Adrenal gland (tissue), 12 donors: ENCODE measurements around the gene ZNF35. TPM values are rescaled to one million over a fixed set of nuclear protein-coding genes. Genes with fewer than 3 reads are reported as not detected.

Source experiments
- DNase-seq, 7 donors: peaks; one replicate each; pipeline ENCODE4 v3.0.0-alpha.2; 2019 to 2020
- H3K27ac ChIP-seq, 5 donors: fragments of 200-600 bp; sonication (generic) in 4 of 5; 1 replicate in 3 of 5; 2 replicates in 2 of 5; pipeline versions ENCODE4 v1.5.1 to v1.8.0; 2016 to 2020; ENCODE audit warnings: mild to moderate bottlenecking in 1 of 5
- H3K27me3 ChIP-seq: fragments of 200-600 bp; 2 replicates; pipeline ENCODE4 v1.8.0; 2021
- H3K36me3 ChIP-seq, 2 donors: fragments of 200-600 bp; replicated peaks in 1 of 2; 1 replicate in 1 of 2; 2 replicates in 1 of 2; pipeline versions ENCODE4 v1.5.1 to v1.8.0; 2018 to 2022
- H3K4me1 ChIP-seq, 2 donors: fragments of 200-600 bp; replicated peaks in 1 of 2; 1 replicate in 1 of 2; 2 replicates in 1 of 2; pipeline versions ENCODE4 v1.5.1 to v1.8.0; 2018 to 2021
- H3K4me3 ChIP-seq, 4 donors: fragments of 200-600 bp; sonication (generic) in 3 of 4; one replicate each; pipeline ENCODE4 v1.5.1; 2016 to 2018
- H3K9me3 ChIP-seq, 3 donors: fragments of 200-600 bp; sonication (generic) in 1 of 3; replicated peaks in 1 of 3; 1 replicate in 2 of 3; 2 replicates in 1 of 3; pipeline versions ENCODE4 v1.5.1 to v1.8.0; 2016 to 2021
- CTCF ChIP-seq, 6 experiments: fragments of 450-650 bp in 4 of 6; fragments of 200-600 bp in 2 of 6; sonication (generic) in 1 of 6; IDR thresholded peaks; 1 replicate in 5 of 6; 2 replicates in 1 of 6; pipeline versions ENCODE4 v1.5.1 to v1.8.0; 2016 to 2021; ENCODE audit warnings: antibody characterized with exemption in 6 of 6, mild to moderate bottlenecking in 2 of 6, moderate library complexity in 1 of 6
- POLR2A ChIP-seq, 2 donors: fragments of 450-650 bp; IDR thresholded peaks; one replicate each; pipeline ENCODE4 v1.6.1; 2017; ENCODE audit warnings: antibody characterized with exemption in 2 of 2, mild to moderate bottlenecking in 2 of 2, moderate library complexity in 1 of 2
- WGBS, 4 donors: extraction: QIAGEN DNeasy Blood & Tissue Kit in 2 of 4; methylation state at CpG; one replicate each; pipeline versions ENCODE4 v1.1.5 to v1.1.7; 2013 to 2017; 5-methylcytosine and 5-hydroxymethylcytosine counted together
- intact Hi-C, 2 donors: fragments of 100-400 bp; cut with DNase I; formaldehyde crosslinking; loops; one replicate each; pipeline versions ENCODE4 v1.14.1 to v1.15.0; 2022 to 2023
- polyA plus RNA-seq, 3 donors: library from polyadenylated mRNA; stranded (reverse); fragments of 200-250 nt in 2 of 3; fragments of 350-450 nt in 1 of 3; fragmentation: Illumina TruSeq in 1 of 3; extraction: RNeasy Lipid Tissue Mini Kit (QIAGEN cat#74804) in 1 of 3; gene quantifications; one replicate each; pipeline ENCODE4 v1.2.3, GENCODE V29; 2013 to 2014
- total RNA-seq, 9 donors: library from RNA; depleted of rRNA in 4 of 9; stranded (reverse); fragments of >200 nt in 4 of 9; fragments of 120-200 nt in 1 of 9; fragmentation: NEBNext Ultra II Directional in 1 of 9; extraction: Animal tissue kit (Norgen Biotek cat#: 25700) in 1 of 9; gene quantifications; one replicate each; pipeline versions ENCODE4 v1.1.0 to v1.2.4, GENCODE V29; 2013 to 2023
- donor health status: healthy with polysubstance abuse.
- donor health status: Bipolar disorder and iron deficiency.
- donor health status: DM: yes; HTN: yes; CAD: no.
- donor health status: DM: no; HTN: no; CAD: no.
- donor health status: DM: no; HTN: no; CAD: no.
- donor health status: DM: yes; HTN: yes; CAD: no.

The ZNF35 gene
- total and polyA plus RNA-seq, 12 donors, result 2.8 to 13.7 (median 6.2) TPM

GRCh38 chr3:44643024-44643423 lies 5.5 kb upstream of the ZNF35 start:
- Histone ChIP-seq H3K4me1 (peaks cover 0 to 2% of the 10 kb centered on the region in 2 donors), H3K27me3 (no peaks in the 10 kb centered on the region), H3K4me3 (no peak overlapping the region), H3K9me3 (peaks cover 0 to 13% (median 7%) of the 10 kb centered on the region in 3 donors), H3K27ac (no peak overlapping the region), H3K36me3 (peaks cover 0 to 22% of the 10 kb centered on the region in 2 donors)
- intact Hi-C loops, result no loop called here
- no peak for DNase-seq
- WGBS, 4 donors, result 95 to 100% (median 99%) methylated on average over 4 of the region's 4 CpGs
- TF ChIP-seq POLR2A (IDR thresholded peaks at IDR 0.05) (no peak), CTCF (IDR thresholded peaks at IDR 0.05) (no peak)

- 92 to 97% (median 92%) methylated on average over 1 of the region's 1 CpG for WGBS, 4 donors
- no peak overlapping the region for H3K4me3 ChIP-seq
These were observed 761 bp upstream of the ZNF35 start for GRCh38 chr3:44647771-44648170.

GRCh38 chr3:44649709-44650108 lies 1.2 kb downstream of the ZNF35 start:
- TF ChIP-seq CTCF (IDR thresholded peaks at IDR 0.05) (no peak), POLR2A (IDR thresholded peaks at IDR 0.05) (no peak)

More at GRCh38 chr3:44647771-44648170, 761 bp upstream of the ZNF35 start:
- TF ChIP-seq POLR2A (IDR thresholded peaks at IDR 0.05), result no peak
- TF ChIP-seq CTCF (IDR thresholded peaks at IDR 0.05), result no peak
- Histone ChIP-seq H3K4me1 (peaks cover 0 to 16% of the 10 kb centered on the region in 2 donors), H3K27me3 (no peaks in the 10 kb centered on the region), H3K27ac (no peak overlapping the region), H3K9me3 (peaks cover 0 to 6% (median 0%) of the 10 kb centered on the region in 3 donors), H3K36me3 (peaks cover 0 to 17% of the 10 kb centered on the region in 2 donors)
- no peak for DNase-seq
- intact Hi-C loops, result no loop called here

GRCh38 chr3:44654039-44654438 lies 5.5 kb downstream of the ZNF35 start:
- Histone ChIP-seq H3K27ac (no peak overlapping the region), H3K4me3 (no peak overlapping the region), H3K4me1 (peaks cover 0 to 8% of the 10 kb centered on the region in 2 donors), H3K9me3 (peaks cover 0 to 9% (median 0%) of the 10 kb centered on the region in 3 donors), H3K27me3 (no peaks in the 10 kb centered on the region), H3K36me3 (peaks cover 0 to 49% of the 10 kb centered on the region in 2 donors)
- intact Hi-C loops, result no loop called here
- 93 to 99% (median 98%) methylated on average over 5 of the region's 5 CpGs for WGBS, 4 donors
- DNase-seq, result no peak
- TF ChIP-seq POLR2A (IDR thresholded peaks at IDR 0.05), result no peak
- no peak for TF ChIP-seq CTCF (IDR thresholded peaks at IDR 0.05)

More at GRCh38 chr3:44649709-44650108, 1.2 kb downstream of the ZNF35 start:
- intact Hi-C loops, result no loop called here
- peaks cover 0 to 16% of the 10 kb centered on the region in 2 donors for H3K4me1 ChIP-seq
- H3K27me3 ChIP-seq, result no peaks in the 10 kb centered on the region
- H3K27ac ChIP-seq, result no peak overlapping the region
- WGBS, 4 donors, result 83 to 91% (median 85%) methylated on average over 1 of the region's 1 CpG
- H3K4me3 ChIP-seq, result no peak overlapping the region
- DNase-seq, result no peak
- peaks cover 0 to 29% of the 10 kb centered on the region in 2 donors for H3K36me3 ChIP-seq
- no peaks in the 10 kb centered on the region for H3K9me3 ChIP-seq
